G401.6 (cell line): Measurements from ENCODE around the gene EIF5A.

ENCODE experiments used
- FAIRE-seq: peaks from 2 replicates; lab custom pipeline; 2012; peaks lifted over from hg19 to GRCh38; lab: Jason Lieb, UNC

EIF5A gene

DNA sequence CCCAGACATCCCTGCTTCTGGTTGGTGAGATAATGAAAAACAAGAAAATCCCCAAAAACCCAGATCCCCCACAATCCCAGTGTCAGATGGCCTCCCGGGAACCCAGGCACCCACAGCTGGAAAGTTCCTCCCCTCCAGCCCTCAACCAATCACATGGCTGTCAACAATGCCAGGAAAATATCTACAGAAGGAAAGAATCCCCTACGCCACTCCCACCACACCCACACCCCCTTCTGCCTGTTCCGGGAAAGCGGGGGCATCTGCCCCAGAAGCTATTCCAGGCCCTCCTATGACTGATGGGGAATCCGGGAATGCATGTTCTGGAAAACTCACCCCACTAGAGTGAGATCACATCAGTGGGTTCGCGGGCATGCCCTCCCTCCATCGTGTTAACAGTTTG lies 49.3 kb downstream of the EIF5A start:
- no peak for FAIRE-seq

DNA sequence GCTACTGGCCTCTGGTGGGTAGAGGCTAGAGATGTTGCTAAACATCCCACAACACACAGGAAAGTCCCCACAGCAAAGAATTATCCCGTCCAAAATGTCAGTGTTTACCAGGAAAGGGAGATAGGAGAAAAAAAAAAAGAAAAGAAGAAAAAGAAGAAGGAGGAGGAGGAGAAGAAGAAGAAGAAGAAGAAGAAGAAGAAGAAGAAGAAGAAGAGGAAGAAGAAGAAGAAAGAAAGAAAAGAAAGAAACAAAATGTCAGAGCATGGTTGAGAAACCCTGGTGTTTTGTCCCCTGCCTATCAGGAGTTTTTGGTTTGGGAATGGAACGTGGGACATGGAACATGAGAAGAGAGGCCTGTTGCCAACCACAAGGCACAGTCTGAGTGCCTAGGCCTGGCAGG lies 50.0 kb downstream of the EIF5A start:
- FAIRE-seq: no peak

DNA sequence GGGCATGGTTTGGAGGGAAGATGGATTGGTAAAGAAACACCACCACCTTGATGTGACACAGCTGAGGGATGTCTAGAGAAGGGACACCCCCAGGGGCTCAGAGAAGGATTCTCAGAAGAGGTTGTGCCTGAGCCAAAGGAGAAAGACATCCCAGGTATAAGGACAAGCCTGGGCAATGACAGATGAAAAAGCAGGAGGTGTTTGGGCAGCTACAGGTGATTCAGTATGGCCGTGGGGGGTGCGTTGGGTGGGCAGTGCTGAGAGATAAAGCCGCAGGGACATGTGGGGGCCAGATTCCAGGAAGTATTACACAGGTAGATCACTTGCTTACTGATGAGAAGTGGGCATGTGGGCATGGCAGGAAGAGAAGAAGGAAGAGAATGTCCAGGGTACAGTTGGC lies 54.5 kb downstream of the EIF5A start:
- no peak for FAIRE-seq
